Activated CD8-positive, alpha-beta memory T cell treated with anti-CD3 and anti-CD28 coated beads for 4 hours (primary cell): ENCODE data around the gene HOXC6.

Source experiments
- DNase-seq, 2 donors: peaks; one replicate each; pipeline ENCODE4 v3.0.0-alpha.2; 2020; ENCODE audit warnings: low read depth in 2 of 2

The HOXC6 gene

GRCh38 chr12:54015018-54015931, 13.0 kb upstream of the HOXC6 start:
- no peak for DNase-seq

- DNase-seq: no peak
Observed at GRCh38 chr12:54016051-54016450, 12.2 kb upstream of the HOXC6 start.

GRCh38 chr12:54016478-54016964, 11.7 kb upstream of the HOXC6 start:
- no peak for DNase-seq

- DNase-seq: no peak
Observed at GRCh38 chr12:54017027-54017788, 11.0 kb upstream of the HOXC6 start.

GRCh38 chr12:54017878-54018467, 10.3 kb upstream of the HOXC6 start:
- peak; percentile 48 to 60 for DNase-seq

GRCh38 chr12:54018468-54018984, 9.7 kb upstream of the HOXC6 start:
- DNase-seq: no peak

GRCh38 chr12:54019091-54019811, 9.0 kb upstream of the HOXC6 start:
- no peak for DNase-seq

- no peak for DNase-seq
Observed at GRCh38 chr12:54019924-54020590, 8.2 kb upstream of the HOXC6 start.

GRCh38 chr12:54020591-54021405, 7.4 kb upstream of the HOXC6 start:
- no peak for DNase-seq

GRCh38 chr12:54021432-54022013, 6.7 kb upstream of the HOXC6 start:
- DNase-seq: no peak

GRCh38 chr12:54022960-54023884, 5.0 kb upstream of the HOXC6 start:
- DNase-seq: no peak

GRCh38 chr12:54024127-54024526, 4.1 kb upstream of the HOXC6 start:
- no peak for DNase-seq

GRCh38 chr12:54024581-54025305, 3.5 kb upstream of the HOXC6 start:
- DNase-seq: no peak

GRCh38 chr12:54025499-54026405, 2.5 kb upstream of the HOXC6 start:
- no peak for DNase-seq

- DNase-seq: no peak
Observed at GRCh38 chr12:54026640-54027441, 1.4 kb upstream of the HOXC6 start.

- no peak for DNase-seq
Observed at GRCh38 chr12:54027442-54027786, 826 bp upstream of the HOXC6 start.
